AG04449 (cell line): ENCODE data around the gene RAB11FIP2.

ENCODE experiments used
- CTCF ChIA-PET: fragments of 350-600 bp; formaldehyde crosslinking; extraction: SDS; loops from one replicate; lab custom pipeline; 2021; ENCODE audit warnings: antibody characterized with exemption; lab: Yijun Ruan, JAX
- POLR2A ChIA-PET: fragments of 400-600, 350-600 bp; formaldehyde crosslinking; extraction: SDS; loops from one replicate; lab custom pipeline; 2020; ENCODE audit warnings: antibody characterized with exemption, inconsistent platforms; lab: Yijun Ruan, JAX
- DNase-seq: peaks from one replicate; pipeline ENCODE4 v3.0.0-alpha.2; 2010; ENCODE audit warnings: low read depth, low spot score
- H3K4me3 ChIP-seq: 2 replicates; pipeline ENCODE4 v1.5.1; 2011; ENCODE audit warnings: low read depth, mild to moderate bottlenecking, control low read depth, low read length
- CTCF ChIP-seq: IDR thresholded peaks from one replicate; pipeline ENCODE4 v1.5.1; 2011; ENCODE audit warnings: mild to moderate bottlenecking, moderate library complexity, low read length, control low read depth, inconsistent platforms; ENCODE audit not compliant: insufficient read depth; ENCODE audit errors: missing control alignments

RAB11FIP2 gene

DNA sequence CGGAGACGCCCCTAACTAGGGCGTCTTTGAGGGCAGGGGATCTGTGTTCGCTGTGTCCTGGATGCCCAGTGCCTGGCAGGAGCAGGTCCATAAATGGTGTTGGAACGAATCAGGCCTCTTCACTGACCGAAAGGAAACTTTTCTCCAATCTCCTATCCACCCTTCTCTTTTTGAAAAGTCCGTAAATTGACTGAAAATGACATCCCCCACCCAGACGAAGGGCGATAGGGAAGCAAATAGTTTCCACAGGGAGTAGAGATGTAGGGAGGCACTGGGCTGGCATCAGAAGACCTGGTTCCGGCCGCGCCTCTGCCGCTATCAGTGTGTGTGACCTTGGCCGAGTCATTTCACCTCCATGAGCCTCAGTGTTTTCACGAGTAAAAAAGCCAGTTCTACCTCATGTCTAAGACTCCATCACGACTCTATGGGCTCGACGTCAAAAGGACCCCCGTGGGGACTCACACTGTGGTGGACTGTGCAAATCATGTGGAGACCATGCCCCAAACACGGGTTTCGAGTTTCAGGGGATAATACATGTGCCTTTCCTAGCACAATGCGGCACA lies 497 bp upstream of the RAB11FIP2 start:
- TF ChIP-seq CTCF = no peak
- ChIA-PET POLR2A (no interaction called here), CTCF (no interaction called here)
- peak overlapping the region; percentile 67 for H3K4me3 ChIP-seq
- DNase-seq = no peak

GRCh38 chr10:118045837-118046394 lies 825 bp downstream of the RAB11FIP2 start:
- ChIA-PET POLR2A (no interaction called here), CTCF (interaction anchor here (1.2 kb wide), 1 partner anchor 12 kb away, joined by 3 read pairs; no protein-coding TSS in a partner anchor)
- DNase-seq = no peak
- peak overlapping the region; percentile 67 for H3K4me3 ChIP-seq
- TF ChIP-seq CTCF = no peak

DNA sequence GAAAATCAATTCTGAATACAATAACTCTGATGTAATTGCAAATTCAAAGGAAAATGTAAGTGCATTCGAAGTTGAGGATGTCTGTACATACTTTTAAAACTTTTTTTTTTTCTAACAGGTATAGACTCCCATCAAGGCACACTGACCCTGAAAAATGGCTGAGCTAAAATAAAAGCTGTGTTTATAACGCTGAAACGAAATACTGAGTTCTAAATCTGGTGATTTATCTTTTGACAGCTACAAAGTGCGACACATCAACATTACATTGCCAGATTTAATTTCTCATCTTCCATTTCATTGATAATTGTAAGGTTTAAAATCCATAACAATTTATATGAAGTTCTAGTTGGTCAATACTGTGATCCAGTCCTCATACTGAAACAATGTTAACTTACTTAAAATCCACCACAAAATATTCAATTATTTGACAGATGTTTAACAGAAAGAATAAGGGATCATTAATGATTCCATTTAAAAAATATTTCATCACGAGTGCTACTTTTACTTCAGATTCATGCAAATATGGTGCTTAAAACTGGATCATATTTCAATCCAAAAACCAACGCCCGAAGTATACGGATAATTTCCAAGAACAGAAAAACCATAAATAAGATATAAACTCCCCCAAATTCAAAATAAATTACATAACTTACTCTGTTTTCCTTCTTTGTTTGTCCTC lies 1.4 kb downstream of the RAB11FIP2 start:
- DNase-seq = no peak
- ChIA-PET CTCF (interaction anchor here (1.2 kb wide), 1 partner anchor 12 kb away, joined by 3 read pairs; no protein-coding TSS in a partner anchor), POLR2A (no interaction called here)
- peak overlapping the region; percentile 67 for H3K4me3 ChIP-seq
- no peak for TF ChIP-seq CTCF

- no peak for DNase-seq
- POLR2A ChIA-PET = no interaction called here
- H3K4me3 ChIP-seq = no peak overlapping the region
- CTCF ChIA-PET = interaction anchor here (1.3 kb wide), 1 partner anchor 505 kb away, joined by 4 read pairs; no protein-coding TSS in a partner anchor
- no peak for TF ChIP-seq CTCF
Observed at GRCh38 chr10:118042827-118043242, 3.9 kb downstream of the RAB11FIP2 start.

DNA sequence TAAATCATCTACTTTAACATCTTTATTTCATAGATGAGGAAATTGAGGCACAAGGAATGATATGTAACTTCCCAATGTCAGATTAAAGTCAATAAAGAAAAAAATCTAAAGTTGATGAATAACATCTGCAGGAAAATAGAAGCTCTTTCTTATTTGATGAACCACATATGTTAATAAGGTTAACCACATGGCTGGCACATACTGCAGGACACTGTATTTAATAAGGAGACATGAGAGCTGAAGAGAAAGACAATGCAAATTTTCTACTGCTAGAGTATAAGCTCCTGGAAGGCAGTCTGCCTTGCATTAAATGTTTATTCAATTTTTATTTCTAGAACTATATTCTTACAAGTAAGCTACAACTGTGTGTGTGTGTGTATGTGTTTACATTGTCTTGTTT lies 4.4 kb downstream of the RAB11FIP2 start:
- POLR2A ChIA-PET = interaction anchor here (0.7 kb wide), 1 partner anchor 546 kb away, joined by 3 read pairs; no protein-coding TSS in a partner anchor
- TF ChIP-seq CTCF = no peak
- DNase-seq = no peak
- CTCF ChIA-PET = interaction anchor here (1.3 kb wide), 1 partner anchor 504 kb away, joined by 4 read pairs; no protein-coding TSS in a partner anchor
- no peak overlapping the region for H3K4me3 ChIP-seq

GRCh38 chr10:118041316-118041715 lies 5.4 kb downstream of the RAB11FIP2 start:
- ChIA-PET CTCF (no interaction called here), POLR2A (no interaction called here)
- peak; percentile 16 for DNase-seq
- no peak for TF ChIP-seq CTCF
- no peak overlapping the region for H3K4me3 ChIP-seq
